ENCODE measurements around the gene PLCL2. TPM values are rescaled to one million over a fixed set of nuclear protein-coding genes. Genes with fewer than 3 reads are reported as not detected.

Gene PLCL2
- total RNA-seq, 1 donor from 2014 or later, result 11.3 TPM

DNA sequence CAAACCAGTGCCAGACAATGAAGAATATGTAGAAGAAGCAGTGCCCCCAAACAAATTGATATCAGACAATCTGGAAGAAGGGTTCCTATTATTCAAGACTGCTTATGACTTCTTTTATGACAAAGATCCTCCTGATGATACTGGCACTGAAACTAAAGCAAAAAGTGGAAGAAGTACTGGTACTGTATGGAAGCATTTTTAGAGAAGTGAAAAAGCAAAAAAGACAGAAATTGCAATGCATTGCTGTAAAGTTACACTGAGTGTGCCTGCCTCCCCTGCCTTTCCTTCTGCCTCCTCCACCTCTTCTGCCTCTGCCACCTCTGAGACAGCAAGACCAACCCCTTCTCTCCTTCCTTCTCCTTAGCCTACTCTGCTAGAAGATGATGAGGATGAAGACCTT lies 167.6 kb downstream of the PLCL2 start:
- Mint-ChIP-seq H3K4me3 (ENCODE audit: low read depth) (no peak overlapping the region), H3K36me3 (ENCODE audit: insufficient read depth) (peaks cover 4% of the 10 kb centered on the region), H3K27me3 (no peaks in the 10 kb centered on the region), H3K4me1 (ENCODE audit: low read depth) (no peaks in the 10 kb centered on the region), H3K9me3 (ENCODE audit: low read depth) (peaks cover 9% of the 10 kb centered on the region), H3K27ac (no peak overlapping the region)
- DNase-seq (ENCODE audit: low spot score, unreplicated experiment), result no peak
- TF ChIP-seq, protein P1, sequence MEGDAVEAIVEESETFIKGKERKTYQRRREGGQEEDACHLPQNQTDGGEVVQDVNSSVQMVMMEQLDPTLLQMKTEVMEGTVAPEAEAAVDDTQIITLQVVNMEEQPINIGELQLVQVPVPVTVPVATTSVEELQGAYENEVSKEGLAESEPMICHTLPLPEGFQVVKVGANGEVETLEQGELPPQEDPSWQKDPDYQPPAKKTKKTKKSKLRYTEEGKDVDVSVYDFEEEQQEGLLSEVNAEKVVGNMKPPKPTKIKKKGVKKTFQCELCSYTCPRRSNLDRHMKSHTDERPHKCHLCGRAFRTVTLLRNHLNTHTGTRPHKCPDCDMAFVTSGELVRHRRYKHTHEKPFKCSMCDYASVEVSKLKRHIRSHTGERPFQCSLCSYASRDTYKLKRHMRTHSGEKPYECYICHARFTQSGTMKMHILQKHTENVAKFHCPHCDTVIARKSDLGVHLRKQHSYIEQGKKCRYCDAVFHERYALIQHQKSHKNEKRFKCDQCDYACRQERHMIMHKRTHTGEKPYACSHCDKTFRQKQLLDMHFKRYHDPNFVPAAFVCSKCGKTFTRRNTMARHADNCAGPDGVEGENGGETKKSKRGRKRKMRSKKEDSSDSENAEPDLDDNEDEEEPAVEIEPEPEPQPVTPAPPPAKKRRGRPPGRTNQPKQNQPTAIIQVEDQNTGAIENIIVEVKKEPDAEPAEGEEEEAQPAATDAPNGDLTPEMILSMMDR (IDR thresholded peaks at IDR 0.05; ENCODE audit: unreplicated experiment), result no peak

DNA sequence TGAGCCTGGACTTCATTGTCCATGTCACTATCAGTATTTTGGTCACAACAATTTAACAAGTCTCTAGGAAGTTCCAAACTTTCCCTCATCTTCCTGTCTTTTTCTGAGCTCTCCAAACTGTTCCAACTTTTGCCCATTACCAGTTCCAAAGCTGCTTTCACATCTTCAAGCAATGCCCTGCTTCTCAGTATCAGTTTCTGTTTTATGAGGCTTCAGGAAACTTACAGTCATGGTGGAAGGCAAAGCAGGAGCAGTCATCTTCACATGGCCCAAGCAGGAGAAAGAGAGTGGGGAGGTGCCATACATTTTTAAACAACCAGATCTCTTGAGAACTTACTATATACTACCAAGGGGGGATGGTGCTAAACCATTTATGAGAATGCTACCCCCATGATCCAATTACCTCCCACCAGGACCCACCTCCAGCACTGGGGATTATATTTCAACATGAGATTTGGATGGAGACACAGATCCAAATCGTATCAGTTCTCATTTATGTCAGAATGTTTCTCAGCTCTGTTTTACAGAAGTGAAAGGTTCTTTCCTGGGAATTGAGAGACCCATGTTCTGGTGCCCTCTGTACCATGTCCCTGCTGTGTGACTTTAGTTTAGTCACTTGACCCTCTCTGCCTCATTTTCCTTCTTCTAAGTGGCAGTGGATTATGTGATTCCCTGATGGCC lies 169.7 kb downstream of the PLCL2 start:
- Mint-ChIP-seq H3K36me3 (ENCODE audit: insufficient read depth) (peaks cover 1% of the 10 kb centered on the region), H3K9me3 (ENCODE audit: low read depth) (peaks cover 6% of the 10 kb centered on the region), H3K27me3 (no peaks in the 10 kb centered on the region), H3K27ac (no peak overlapping the region), H3K4me3 (ENCODE audit: low read depth) (no peak overlapping the region), H3K4me1 (ENCODE audit: low read depth) (no peaks in the 10 kb centered on the region)
- DNase-seq (ENCODE audit: low spot score, unreplicated experiment), result no peak
- TF ChIP-seq, protein P1 (IDR thresholded peaks at IDR 0.05; ENCODE audit: unreplicated experiment), result no peak

DNA sequence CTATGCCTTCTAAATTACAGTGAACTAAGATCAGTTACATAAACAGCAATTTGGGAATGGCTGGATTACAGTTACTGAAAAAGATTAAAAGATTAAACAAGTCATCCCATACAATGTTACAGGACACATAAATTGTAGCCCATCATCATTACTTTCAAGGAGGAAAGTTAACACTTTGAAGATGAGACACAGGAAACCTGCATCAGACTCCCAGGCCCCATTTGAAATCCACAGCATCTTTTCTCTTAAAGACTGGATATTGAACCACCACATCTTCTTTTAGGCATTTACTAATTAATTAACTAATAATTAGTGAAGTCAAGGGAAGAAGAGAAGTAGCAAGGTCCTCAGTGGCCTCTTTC lies 170.2 kb downstream of the PLCL2 start:
- TF ChIP-seq, protein P1 (IDR thresholded peaks at IDR 0.05; ENCODE audit: unreplicated experiment), result no peak
- Mint-ChIP-seq H3K9me3 (ENCODE audit: low read depth) (peaks cover 6% of the 10 kb centered on the region), H3K27me3 (no peaks in the 10 kb centered on the region), H3K4me3 (ENCODE audit: low read depth) (no peak overlapping the region), H3K36me3 (ENCODE audit: insufficient read depth) (peaks cover 1% of the 10 kb centered on the region), H3K4me1 (ENCODE audit: low read depth) (no peaks in the 10 kb centered on the region), H3K27ac (no peak overlapping the region)
- no peak for DNase-seq (ENCODE audit: low spot score, unreplicated experiment)

DNA sequence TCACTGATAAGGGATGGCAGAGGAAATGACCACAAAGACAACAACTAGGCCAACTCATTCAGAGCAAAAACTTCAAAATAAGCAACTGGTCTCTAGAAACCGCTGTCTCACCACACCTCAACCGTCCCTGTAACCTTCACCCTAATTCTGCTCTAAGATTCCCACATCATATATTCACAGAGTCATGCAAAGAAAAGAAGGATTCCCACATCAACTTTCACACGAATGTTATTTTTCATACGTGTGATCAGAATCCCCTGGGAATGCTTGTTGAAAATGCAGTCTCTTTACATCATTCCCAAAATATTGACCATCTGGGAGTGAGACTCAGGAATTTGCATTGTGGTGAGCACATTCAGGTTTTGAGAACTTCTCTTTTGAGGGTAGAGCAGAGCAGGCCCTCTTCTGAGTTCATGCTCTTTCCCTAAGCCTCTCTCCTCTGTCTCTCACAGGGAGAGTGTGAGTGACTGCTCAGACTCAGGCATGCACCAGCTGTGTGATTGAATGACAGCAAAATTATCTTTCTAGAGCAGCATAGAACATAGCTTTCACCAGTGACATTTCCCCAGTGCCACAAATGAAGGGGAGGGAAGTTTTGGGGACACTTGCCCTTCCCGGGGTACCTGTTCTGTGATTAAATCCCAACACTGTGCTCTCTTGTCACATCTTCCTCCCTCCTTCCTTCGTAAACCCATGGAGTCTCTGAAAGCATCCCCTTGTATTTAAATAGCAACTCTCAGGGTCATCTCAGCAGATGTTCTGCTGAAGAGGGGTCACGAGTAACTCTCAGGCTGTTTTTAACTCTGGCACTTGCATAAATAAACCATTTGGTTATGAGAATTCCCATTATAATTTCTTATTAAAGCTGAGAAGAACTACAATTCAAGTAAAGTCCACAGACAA lies 170.9 kb downstream of the PLCL2 start:
- Mint-ChIP-seq H3K27ac (no peak overlapping the region), H3K36me3 (ENCODE audit: insufficient read depth) (peaks cover 1% of the 10 kb centered on the region), H3K4me1 (ENCODE audit: low read depth) (no peaks in the 10 kb centered on the region), H3K9me3 (ENCODE audit: low read depth) (peaks cover 6% of the 10 kb centered on the region), H3K4me3 (ENCODE audit: low read depth) (no peak overlapping the region), H3K27me3 (no peaks in the 10 kb centered on the region)
- TF ChIP-seq, protein P1 (IDR thresholded peaks at IDR 0.05; ENCODE audit: unreplicated experiment), result no peak
- DNase-seq (ENCODE audit: low spot score, unreplicated experiment), result no peak

DNA sequence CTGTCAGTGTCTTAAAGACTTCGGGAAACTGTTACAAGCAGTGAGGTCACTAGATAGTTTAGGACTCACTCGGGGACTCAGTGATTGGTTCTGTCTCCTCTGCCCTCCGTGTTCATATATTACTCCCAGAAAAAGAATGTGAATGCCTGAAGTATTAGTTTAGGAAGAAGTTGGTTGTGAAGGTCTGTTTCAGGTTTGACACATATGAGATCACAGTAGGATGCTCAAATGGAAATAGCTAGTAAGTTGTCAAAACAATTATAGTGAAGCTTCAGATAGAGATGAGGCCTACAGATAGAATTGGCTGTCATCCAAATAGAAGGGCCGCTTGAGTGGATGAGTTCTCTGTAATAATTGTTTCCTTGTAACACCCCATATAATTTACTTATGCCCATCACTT lies 172.6 kb downstream of the PLCL2 start:
- Mint-ChIP-seq H3K27me3 (no peaks in the 10 kb centered on the region), H3K27ac (no peak overlapping the region), H3K36me3 (ENCODE audit: insufficient read depth) (no peaks in the 10 kb centered on the region), H3K4me1 (ENCODE audit: low read depth) (no peaks in the 10 kb centered on the region), H3K4me3 (ENCODE audit: low read depth) (no peak overlapping the region), H3K9me3 (ENCODE audit: low read depth) (peaks cover 6% of the 10 kb centered on the region)
- no peak for DNase-seq (ENCODE audit: low spot score, unreplicated experiment)
- TF ChIP-seq, protein P1 (IDR thresholded peaks at IDR 0.05; ENCODE audit: unreplicated experiment), result no peak
